Measurements from ENCODE around the gene NPFF.

The NPFF gene

GRCh38 chr12:53514628-53515290, 7.5 kb upstream of the NPFF start:
- DNase-seq (ENCODE audit: low read depth in 1 of 2, low spot score in 1 of 2), result no peak

- no peak for DNase-seq (ENCODE audit: low read depth in 1 of 2, low spot score in 1 of 2)
Observed at GRCh38 chr12:53513712-53514410, 6.6 kb upstream of the NPFF start.

- no peak for DNase-seq (ENCODE audit: low read depth in 1 of 2, low spot score in 1 of 2)
Observed at GRCh38 chr12:53510181-53510812, 3.0 kb upstream of the NPFF start.

GRCh38 chr12:53508534-53509170, 1.4 kb upstream of the NPFF start:
- DNase-seq (ENCODE audit: low read depth in 1 of 2, low spot score in 1 of 2), result peak; percentile 65 to 67

GRCh38 chr12:53507603-53507885, 260 bp upstream of the NPFF start:
- no peak for DNase-seq (ENCODE audit: low read depth in 1 of 2, low spot score in 1 of 2)

- DNase-seq (ENCODE audit: low read depth in 1 of 2, low spot score in 1 of 2), result no peak
Observed at GRCh38 chr12:53506450-53506785, 866 bp downstream of the NPFF start.

- DNase-seq (ENCODE audit: low read depth in 1 of 2, low spot score in 1 of 2), result no peak
Observed at GRCh38 chr12:53505555-53506449, 1.5 kb downstream of the NPFF start.

- DNase-seq (ENCODE audit: low read depth in 1 of 2, low spot score in 1 of 2), result no peak
Observed at GRCh38 chr12:53505086-53505485, 2.2 kb downstream of the NPFF start.

- no peak for DNase-seq (ENCODE audit: low read depth in 1 of 2, low spot score in 1 of 2)
Observed at GRCh38 chr12:53504004-53504920, 3.0 kb downstream of the NPFF start.

- no peak for DNase-seq (ENCODE audit: low read depth in 1 of 2, low spot score in 1 of 2)
Observed at GRCh38 chr12:53502983-53503728, 4.1 kb downstream of the NPFF start.

- DNase-seq (ENCODE audit: low read depth in 1 of 2, low spot score in 1 of 2), result no peak
Observed at GRCh38 chr12:53502331-53502730, 5.0 kb downstream of the NPFF start.

GRCh38 chr12:53501615-53502181, 5.6 kb downstream of the NPFF start:
- DNase-seq (ENCODE audit: low read depth in 1 of 2, low spot score in 1 of 2), result no peak

GRCh38 chr12:53500776-53501614, 6.3 kb downstream of the NPFF start, which contains the start of gene TARBP2:
Gene TARBP2, plus strand, starts transcription at chr12:53501283. Its CDS starts 126 bp downstream, at chr12:53501409.
- DNase-seq (ENCODE audit: low read depth in 1 of 2, low spot score in 1 of 2), result peak; percentile 87 to 96

GRCh38 chr12:53500142-53500775, 7.0 kb downstream of the NPFF start:
- DNase-seq (ENCODE audit: low read depth in 1 of 2, low spot score in 1 of 2), result no peak

GRCh38 chr12:53499266-53500141, 7.8 kb downstream of the NPFF start, which contains the start of gene MAP3K12:
Gene MAP3K12, minus strand, starts transcription at chr12:53499458. Its CDS starts 12,067 bp downstream, at chr12:53487391.
- peak; percentile 34 to 44 for DNase-seq (ENCODE audit: low read depth in 1 of 2, low spot score in 1 of 2)

- no peak for DNase-seq (ENCODE audit: low read depth in 1 of 2, low spot score in 1 of 2)
Observed at GRCh38 chr12:53498235-53498630, 9.1 kb downstream of the NPFF start.

- no peak for DNase-seq (ENCODE audit: low read depth in 1 of 2, low spot score in 1 of 2)
Observed at GRCh38 chr12:53497461-53497860, 9.8 kb downstream of the NPFF start.

Measured in activated T-helper 1 cell treated with anti-CD3 and anti-CD28 coated beads, Interleukin-2, amount 50 U/mL, for 16 hours (primary cell).